Activated CD4-positive, alpha-beta T cell treated with anti-CD3 and anti-CD28 coated beads, Interleukin-2, amount 10 ng/mL, durations not matched to agents 24 days and 14 days (primary cell): ENCODE results near the gene SNAPC2. TPM values are rescaled to one million over a fixed set of nuclear protein-coding genes. Genes with fewer than 3 reads are reported as not detected.
A peak's percentile ranks its signal among the peaks of the same experiment; 100 is the strongest.
"Not testable (repeated sequence)": the region's sequence is repeated elsewhere in the genome, so short reads cannot be mapped to it uniquely, and the experiment has no call there.

Source experiments
- DNase-seq: peaks from one replicate; pipeline ENCODE4 v3.0.0; 2022
- H3K27ac Mint-ChIP-seq: one replicate; pipeline ENCODE4 v1.8.0; 2022; ENCODE audit warnings: mild to moderate bottlenecking, mixed read lengths
- H3K27me3 Mint-ChIP-seq: one replicate; pipeline ENCODE4 v1.8.0; 2022; ENCODE audit warnings: mixed read lengths
- H3K36me3 Mint-ChIP-seq: one replicate; pipeline ENCODE4 v1.8.0; 2022; ENCODE audit warnings: low read depth, mild to moderate bottlenecking, mixed read lengths
- H3K4me1 Mint-ChIP-seq: one replicate; pipeline ENCODE4 v1.8.0; 2021; ENCODE audit warnings: mixed read lengths
- H3K4me3 Mint-ChIP-seq: one replicate; pipeline ENCODE4 v1.8.0; 2022; ENCODE audit warnings: mild to moderate bottlenecking, moderate library complexity, mixed read lengths
- H3K9me3 Mint-ChIP-seq: one replicate; pipeline ENCODE4 v1.8.0; 2021; ENCODE audit warnings: mixed read lengths
- intact Hi-C: fragments of 100-400 bp; cut with micrococcal nuclease; formaldehyde crosslinking; loops from one replicate; pipeline ENCODE4 v1.15.1; 2023
- total RNA-seq: library from RNA; stranded (reverse); gene quantifications from 2 replicates; pipeline ENCODE4 v1.2.3, GENCODE V29; 2022

Gene SNAPC2
- total RNA-seq, 1 donor from 2014 or later: 23.2 TPM

GRCh38 chr19:7940841-7941240, 20.7 kb downstream of the SNAPC2 start:
- no peaks in the 10 kb centered on the region for H3K27me3 Mint-ChIP-seq
- intact Hi-C loops: loop anchor here (5.0 to 10.0 kb wide), 2 partner anchors 214 to 1204 kb away; partner anchors contain the start of genes GPR108 and TRIP10
- peaks cover 24% of the 10 kb centered on the region for H3K36me3 Mint-ChIP-seq
- no peaks in the 10 kb centered on the region for H3K9me3 Mint-ChIP-seq
- H3K4me3 Mint-ChIP-seq: peak overlapping the region; percentile 54
- DNase-seq: no peak
- H3K4me1 Mint-ChIP-seq: peaks cover 22% of the 10 kb centered on the region
- H3K27ac Mint-ChIP-seq: no peak overlapping the region

- Mint-ChIP-seq H3K36me3 (peaks cover 23% of the 10 kb centered on the region), H3K9me3 (no peaks in the 10 kb centered on the region), H3K4me1 (peaks cover 22% of the 10 kb centered on the region), H3K27me3 (no peaks in the 10 kb centered on the region), H3K4me3 (peak overlapping the region; percentile 98), H3K27ac (no peak overlapping the region)
- intact Hi-C loops: loop anchor here (5.0 to 10.0 kb wide), 2 partner anchors 213 to 1205 kb away; partner anchors contain the start of genes GPR108 and TRIP10
- no peak for DNase-seq
These were observed 21.9 kb downstream of the SNAPC2 start for GRCh38 chr19:7941895-7942596.

GRCh38 chr19:7942981-7943443, 22.9 kb downstream of the SNAPC2 start:
- no peak for DNase-seq
- no peaks in the 10 kb centered on the region for H3K9me3 Mint-ChIP-seq
- intact Hi-C loops: loop anchor here (1.0 to 10.0 kb wide), 5 partner anchors 18 to 1206 kb away; partner anchors contain the start of genes GPR108, MAP2K7, SNAPC2 and TRIP10
- no peaks in the 10 kb centered on the region for H3K27me3 Mint-ChIP-seq
- peaks cover 18% of the 10 kb centered on the region for H3K36me3 Mint-ChIP-seq
- peak overlapping the region; percentile 98 for H3K27ac Mint-ChIP-seq
- H3K4me3 Mint-ChIP-seq: peak overlapping the region; percentile 98
- H3K4me1 Mint-ChIP-seq: peaks cover 22% of the 10 kb centered on the region

GRCh38 chr19:7943444-7944176, 23.5 kb downstream of the SNAPC2 start, which contains the start of gene TIMM44:
TSS of gene TIMM44 (minus strand) at chr19:7943666. CDS start at chr19:7943651, 15 bp downstream.
- intact Hi-C loops: loop anchor here (1.0 to 10.0 kb wide), 8 partner anchors 18 to 1206 kb away; partner anchors contain the start of genes GPR108, MAP2K7, SNAPC2 and TRIP10
- Mint-ChIP-seq H3K27ac (peak within 1 kb of the TSS; percentile 98), H3K27me3 (no peaks in the 10 kb centered on the region), H3K9me3 (no peaks in the 10 kb centered on the region), H3K36me3 (peaks cover 18% of the 10 kb centered on the region), H3K4me1 (peaks cover 22% of the 10 kb centered on the region), H3K4me3 (peak within 1 kb of the TSS; percentile 98)
- DNase-seq: peak; percentile 100

- Mint-ChIP-seq H3K9me3 (no peaks in the 10 kb centered on the region), H3K4me1 (peaks cover 22% of the 10 kb centered on the region), H3K27me3 (no peaks in the 10 kb centered on the region), H3K27ac (peak overlapping the region; percentile 98), H3K4me3 (peak overlapping the region; percentile 98), H3K36me3 (peaks cover 14% of the 10 kb centered on the region)
- intact Hi-C loops: loop anchor here (1.0 to 10.0 kb wide), 5 partner anchors 58 to 1207 kb away; partner anchors contain the start of genes GPR108 and TRIP10
- peak; percentile 96 for DNase-seq
These were observed 24.1 kb downstream of the SNAPC2 start for GRCh38 chr19:7944177-7944761.

GRCh38 chr19:7947939-7948338, 27.8 kb downstream of the SNAPC2 start:
- peaks cover 16% of the 10 kb centered on the region for H3K4me1 Mint-ChIP-seq
- intact Hi-C loops: loop anchor here (10.0 kb wide), 1 partner anchor 207 kb away; no protein-coding TSS in a partner anchor

GRCh38 chr19:7953060-7953459, 32.9 kb downstream of the SNAPC2 start:
- peaks cover 3% of the 10 kb centered on the region for H3K36me3 Mint-ChIP-seq
- H3K4me1 Mint-ChIP-seq: peaks cover 2% of the 10 kb centered on the region
- no peak overlapping the region for H3K4me3 Mint-ChIP-seq
- no peaks in the 10 kb centered on the region for H3K27me3 Mint-ChIP-seq
- DNase-seq: no peak
- H3K27ac Mint-ChIP-seq: no peak overlapping the region
- intact Hi-C loops: no loop called here
- no peaks in the 10 kb centered on the region for H3K9me3 Mint-ChIP-seq

More at GRCh38 chr19:7947939-7948338, 27.8 kb downstream of the SNAPC2 start:
- peaks cover 2% of the 10 kb centered on the region for H3K36me3 Mint-ChIP-seq
- no peaks in the 10 kb centered on the region for H3K9me3 Mint-ChIP-seq
- no peak overlapping the region for H3K27ac Mint-ChIP-seq
- H3K27me3 Mint-ChIP-seq: no peaks in the 10 kb centered on the region
- DNase-seq: no peak
- H3K4me3 Mint-ChIP-seq: no peak overlapping the region

GRCh38 chr19:7953576-7953975, 33.4 kb downstream of the SNAPC2 start:
- intact Hi-C loops: no loop called here
- Mint-ChIP-seq H3K27me3 (no peaks in the 10 kb centered on the region), H3K4me1 (peaks cover 2% of the 10 kb centered on the region), H3K36me3 (peaks cover 3% of the 10 kb centered on the region), H3K4me3 (no peak overlapping the region), H3K27ac (no peak overlapping the region), H3K9me3 (no peaks in the 10 kb centered on the region)
- no peak for DNase-seq

- H3K4me1 Mint-ChIP-seq: peaks cover 2% of the 10 kb centered on the region
- intact Hi-C loops: no loop called here
- peaks cover 9% of the 10 kb centered on the region for H3K36me3 Mint-ChIP-seq
- H3K27me3 Mint-ChIP-seq: no peaks in the 10 kb centered on the region
- H3K27ac Mint-ChIP-seq: no peak overlapping the region
- H3K9me3 Mint-ChIP-seq: no peaks in the 10 kb centered on the region
- H3K4me3 Mint-ChIP-seq: no peak overlapping the region
- no peak for DNase-seq
These were observed 35.6 kb downstream of the SNAPC2 start for GRCh38 chr19:7955696-7956095.

GRCh38 chr19:7959211-7959610, 39.1 kb downstream of the SNAPC2 start:
- intact Hi-C loops: no loop called here
- H3K4me3 Mint-ChIP-seq: no peak overlapping the region
- no peaks in the 10 kb centered on the region for H3K4me1 Mint-ChIP-seq

GRCh38 chr19:7961082-7961481, 40.9 kb downstream of the SNAPC2 start:
- peaks cover 32% of the 10 kb centered on the region for H3K36me3 Mint-ChIP-seq
- H3K27me3 Mint-ChIP-seq, intact Hi-C loops, DNase-seq, H3K4me1 Mint-ChIP-seq, H3K9me3 Mint-ChIP-seq, H3K4me3 Mint-ChIP-seq, H3K27ac Mint-ChIP-seq: not testable (repeated sequence)

More at GRCh38 chr19:7959211-7959610, 39.1 kb downstream of the SNAPC2 start:
- no peak for DNase-seq
- H3K27ac Mint-ChIP-seq: no peak overlapping the region
- H3K9me3 Mint-ChIP-seq: no peaks in the 10 kb centered on the region
- H3K27me3 Mint-ChIP-seq: no peaks in the 10 kb centered on the region
- H3K36me3 Mint-ChIP-seq: peaks cover 27% of the 10 kb centered on the region

- DNase-seq: no peak
- Mint-ChIP-seq H3K27ac (no peak overlapping the region), H3K4me3 (no peak overlapping the region), H3K9me3 (no peaks in the 10 kb centered on the region), H3K36me3 (peaks cover 39% of the 10 kb centered on the region), H3K4me1 (no peaks in the 10 kb centered on the region), H3K27me3 (no peaks in the 10 kb centered on the region)
- intact Hi-C loops: no loop called here
These were observed 41.9 kb downstream of the SNAPC2 start for GRCh38 chr19:7961920-7962626.

GRCh38 chr19:7962644-7963268, 42.6 kb downstream of the SNAPC2 start:
- Mint-ChIP-seq H3K27ac (no peak overlapping the region), H3K9me3 (no peaks in the 10 kb centered on the region), H3K36me3 (peaks cover 45% of the 10 kb centered on the region), H3K4me1 (no peaks in the 10 kb centered on the region), H3K27me3 (no peaks in the 10 kb centered on the region), H3K4me3 (no peak overlapping the region)
- intact Hi-C loops: no loop called here
- DNase-seq: no peak
